ENCODE results near the gene MGAT4C.

DNA sequence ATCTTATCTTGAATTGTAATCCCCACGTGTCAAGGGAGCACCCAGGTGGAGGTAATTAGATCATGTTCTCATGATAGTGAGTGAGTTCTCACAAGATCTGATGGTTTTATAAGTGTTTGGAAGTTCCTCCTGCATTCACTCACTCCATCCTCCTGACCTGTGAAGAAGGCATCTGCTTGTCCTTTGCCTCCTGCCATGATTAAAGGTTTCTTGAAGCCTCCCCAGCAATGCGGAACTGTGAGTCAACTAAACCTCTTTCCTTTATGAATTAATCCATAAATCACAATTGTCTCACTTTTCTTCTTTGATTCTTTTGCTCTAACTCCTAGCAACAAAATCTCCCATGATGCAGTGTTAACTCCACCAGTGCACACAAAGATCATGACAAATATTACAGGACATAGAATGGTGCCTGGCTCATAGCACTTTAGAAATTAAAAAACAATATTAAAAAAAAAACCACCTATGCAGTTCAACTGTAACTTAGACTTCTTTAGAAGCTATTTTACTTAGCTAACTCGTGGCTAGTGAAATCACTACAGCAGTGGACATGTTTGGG is 37.6 kb upstream of the MGAT4C start:
- no peak for TF ChIP-seq CTCF (IDR thresholded peaks at IDR 0.05)
- no peak for TF ChIP-seq POLR2A (IDR thresholded peaks at IDR 0.05)
- no peak for TF ChIP-seq POLR2AphosphoS5 (IDR thresholded peaks at IDR 0.05)

Data from stomach (tissue), 4 donors.